IMR-90 (cell line): ENCODE results near the gene DAPK1.

Experiments used
- MAFK ChIP-seq: IDR thresholded peaks from 2 replicates; pipeline ENCODE4 v1.6.1; 2012; ENCODE audit warnings: low read depth, low read length, improper control_type of control experiment
- MXI1 ChIP-seq: IDR thresholded peaks from 2 replicates; pipeline ENCODE4 v1.6.1; 2012; ENCODE audit warnings: low read depth, mild to moderate bottlenecking, low read length, moderate library complexity, borderline replicate concordance
- POLR2A ChIP-seq: IDR thresholded peaks from 2 replicates; pipeline ENCODE4 v1.6.1; 2012; ENCODE audit warnings: mild to moderate bottlenecking, low read depth, low read length
- RAD21 ChIP-seq: IDR thresholded peaks from 2 replicates; pipeline ENCODE4 v1.6.1; 2012; ENCODE audit warnings: low read length, improper control_type of control experiment
- TF ChIP-seq, protein P1 (sequence below): conservative IDR thresholded peaks from 2 replicates; pipeline ENCODE4 v1.5.1; 2012; ENCODE audit warnings: mild to moderate bottlenecking, low read depth, low read length, improper control_type of control experiment

DNA sequence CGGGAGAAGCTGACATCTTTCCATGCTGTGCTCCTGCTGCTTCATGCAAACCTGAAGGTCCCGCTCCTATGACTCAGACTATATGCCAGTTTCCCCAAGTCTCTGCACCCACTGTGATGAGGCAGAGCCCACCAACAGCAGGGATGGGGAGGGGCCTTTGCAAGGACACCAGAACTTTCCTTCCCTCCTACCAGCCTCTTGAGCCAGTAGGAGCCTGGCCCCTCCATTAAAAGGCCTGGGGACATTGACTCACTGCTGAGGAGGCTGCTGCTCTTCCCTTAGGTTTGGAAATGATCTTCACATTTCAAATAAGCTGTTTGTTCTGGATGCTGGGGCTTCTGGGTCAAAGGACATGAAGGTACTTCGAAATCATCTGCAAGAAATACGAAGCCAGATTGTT is 202.2 kb downstream of the DAPK1 start:
- no peak for TF ChIP-seq MXI1
- TF ChIP-seq POLR2A = no peak
- TF ChIP-seq, protein P1, sequence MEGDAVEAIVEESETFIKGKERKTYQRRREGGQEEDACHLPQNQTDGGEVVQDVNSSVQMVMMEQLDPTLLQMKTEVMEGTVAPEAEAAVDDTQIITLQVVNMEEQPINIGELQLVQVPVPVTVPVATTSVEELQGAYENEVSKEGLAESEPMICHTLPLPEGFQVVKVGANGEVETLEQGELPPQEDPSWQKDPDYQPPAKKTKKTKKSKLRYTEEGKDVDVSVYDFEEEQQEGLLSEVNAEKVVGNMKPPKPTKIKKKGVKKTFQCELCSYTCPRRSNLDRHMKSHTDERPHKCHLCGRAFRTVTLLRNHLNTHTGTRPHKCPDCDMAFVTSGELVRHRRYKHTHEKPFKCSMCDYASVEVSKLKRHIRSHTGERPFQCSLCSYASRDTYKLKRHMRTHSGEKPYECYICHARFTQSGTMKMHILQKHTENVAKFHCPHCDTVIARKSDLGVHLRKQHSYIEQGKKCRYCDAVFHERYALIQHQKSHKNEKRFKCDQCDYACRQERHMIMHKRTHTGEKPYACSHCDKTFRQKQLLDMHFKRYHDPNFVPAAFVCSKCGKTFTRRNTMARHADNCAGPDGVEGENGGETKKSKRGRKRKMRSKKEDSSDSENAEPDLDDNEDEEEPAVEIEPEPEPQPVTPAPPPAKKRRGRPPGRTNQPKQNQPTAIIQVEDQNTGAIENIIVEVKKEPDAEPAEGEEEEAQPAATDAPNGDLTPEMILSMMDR = no peak
- no peak for TF ChIP-seq MAFK
- TF ChIP-seq RAD21 = no peak
